Measurements from ENCODE around the gene ALKBH7.

DNA sequence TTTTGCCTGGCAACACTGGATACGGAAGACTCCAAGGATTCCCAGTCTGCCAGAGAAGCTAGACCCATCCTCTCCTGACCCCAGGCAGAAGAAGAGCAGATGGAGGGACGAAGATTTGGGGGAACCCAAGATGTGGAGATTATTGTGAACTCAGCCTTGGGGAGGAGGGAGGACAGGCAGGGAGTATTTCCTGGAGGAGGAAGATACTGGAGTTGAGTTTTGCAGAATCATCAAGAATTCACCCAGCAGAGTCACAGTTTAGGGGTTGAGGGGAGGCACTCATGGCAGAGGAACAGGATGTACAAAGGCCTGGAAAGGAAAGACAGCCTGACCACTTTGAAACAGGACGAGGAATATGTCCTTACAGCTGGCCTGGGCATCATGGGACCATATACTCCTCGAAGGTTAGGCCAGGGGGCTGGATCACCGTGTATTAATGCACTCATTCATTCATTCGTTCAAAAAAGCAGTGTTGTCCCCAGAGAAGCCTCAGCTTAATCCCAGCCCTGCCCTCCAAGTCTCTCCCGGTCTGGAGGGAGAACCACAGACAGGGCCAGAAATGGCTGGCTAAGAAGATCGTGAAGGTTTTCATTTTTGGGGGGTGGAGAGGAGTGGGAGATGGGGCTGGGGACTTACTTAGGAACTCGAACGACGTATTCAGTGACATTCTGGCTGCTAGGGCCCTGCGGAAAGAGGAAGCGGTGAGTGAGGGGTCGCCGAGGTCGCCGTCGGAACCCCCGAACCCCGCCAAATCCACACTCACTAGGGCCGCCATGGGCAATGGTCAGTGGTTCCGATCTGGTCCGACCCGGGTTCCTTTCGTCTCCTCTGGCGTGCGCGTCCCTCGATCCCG is 19.9 kb downstream of the ALKBH7 start:
- TF ChIP-seq SUZ12 (IDR thresholded peaks at IDR 0.05; ENCODE audit: extremely low read depth, insufficient read depth, insufficient read length), result no peak
- no peak for TF ChIP-seq YY1 (IDR thresholded peaks at IDR 0.05; ENCODE audit: insufficient read depth, insufficient read length)
